ENCODE measurements around the gene B4GALT4. TPM values are rescaled to one million over a fixed set of nuclear protein-coding genes. Genes with fewer than 3 reads are reported as not detected.

The B4GALT4 gene
- total RNA-seq, 1 experiment from 2014 or later, result 21.8 TPM

DNA sequence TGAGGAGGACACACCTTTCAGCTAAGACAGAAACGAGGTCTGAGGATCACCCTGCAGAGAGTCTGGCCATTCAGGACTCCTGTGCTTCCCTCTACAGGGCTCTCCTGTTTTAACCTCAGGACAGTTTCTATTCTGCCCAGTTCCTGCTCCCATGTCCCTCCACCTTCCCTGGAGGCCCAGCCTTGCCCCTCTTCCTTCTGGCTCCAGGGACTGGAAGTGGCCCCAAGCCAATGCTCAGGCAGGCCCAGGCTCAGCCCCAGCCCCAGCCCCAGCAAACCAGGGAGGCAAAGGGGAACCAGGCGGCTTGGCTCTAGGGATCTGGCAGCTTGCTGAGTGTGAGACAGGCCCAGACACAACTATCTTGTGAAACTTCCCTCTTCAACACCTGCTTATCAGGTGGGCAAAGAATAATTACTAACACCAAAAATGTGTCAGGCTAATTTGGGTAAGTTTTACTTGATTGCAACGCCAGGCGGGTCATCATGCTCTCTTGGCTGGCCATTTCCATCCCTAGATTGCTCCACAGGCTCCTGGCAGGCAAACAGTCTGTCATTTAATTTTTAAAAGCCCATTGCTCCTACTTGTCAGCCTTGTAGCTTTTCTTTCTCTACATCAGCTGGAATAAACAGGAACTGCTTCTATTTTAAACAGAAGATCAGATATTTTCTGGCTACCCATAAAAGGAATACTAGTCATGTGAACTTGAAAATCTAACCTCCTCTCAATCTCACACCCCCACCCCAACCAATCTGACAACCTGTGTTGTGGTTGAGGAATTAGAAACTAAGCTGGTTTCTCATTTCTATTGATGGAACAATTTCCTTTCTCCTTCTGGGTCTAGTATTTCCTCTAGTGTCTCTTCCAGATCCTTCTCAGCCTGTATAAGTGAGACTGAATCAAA, 33.8 kb downstream of the B4GALT4 start:
- no peaks in the 10 kb centered on the region for H3K36me3 ChIP-seq (ENCODE audit: low read depth)
- DNase-seq, result no peak
- no peaks in the 10 kb centered on the region for H3K27me3 ChIP-seq (ENCODE audit: insufficient read depth, low read depth)
- H3F3A ChIP-seq (ENCODE audit: insufficient read depth, low read depth), result no peaks in the 10 kb centered on the region
- H3K9me3 ChIP-seq (ENCODE audit: insufficient read depth, low read depth), result no peaks in the 10 kb centered on the region
- TF ChIP-seq, protein P1, sequence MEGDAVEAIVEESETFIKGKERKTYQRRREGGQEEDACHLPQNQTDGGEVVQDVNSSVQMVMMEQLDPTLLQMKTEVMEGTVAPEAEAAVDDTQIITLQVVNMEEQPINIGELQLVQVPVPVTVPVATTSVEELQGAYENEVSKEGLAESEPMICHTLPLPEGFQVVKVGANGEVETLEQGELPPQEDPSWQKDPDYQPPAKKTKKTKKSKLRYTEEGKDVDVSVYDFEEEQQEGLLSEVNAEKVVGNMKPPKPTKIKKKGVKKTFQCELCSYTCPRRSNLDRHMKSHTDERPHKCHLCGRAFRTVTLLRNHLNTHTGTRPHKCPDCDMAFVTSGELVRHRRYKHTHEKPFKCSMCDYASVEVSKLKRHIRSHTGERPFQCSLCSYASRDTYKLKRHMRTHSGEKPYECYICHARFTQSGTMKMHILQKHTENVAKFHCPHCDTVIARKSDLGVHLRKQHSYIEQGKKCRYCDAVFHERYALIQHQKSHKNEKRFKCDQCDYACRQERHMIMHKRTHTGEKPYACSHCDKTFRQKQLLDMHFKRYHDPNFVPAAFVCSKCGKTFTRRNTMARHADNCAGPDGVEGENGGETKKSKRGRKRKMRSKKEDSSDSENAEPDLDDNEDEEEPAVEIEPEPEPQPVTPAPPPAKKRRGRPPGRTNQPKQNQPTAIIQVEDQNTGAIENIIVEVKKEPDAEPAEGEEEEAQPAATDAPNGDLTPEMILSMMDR (conservative IDR thresholded peaks at IDR 0.05), result no peak
- no peak for TF ChIP-seq EZH2 (IDR thresholded peaks at IDR 0.05; ENCODE audit: low read depth)
- no peak overlapping the region for H3K4me2 ChIP-seq
- H2AFZ ChIP-seq, result no peak overlapping the region
- intact Hi-C loops (cut with micrococcal nuclease; ENCODE audit: unreplicated experiment), result no loop called here
- no peak overlapping the region for H3K4me3 ChIP-seq
- no peak overlapping the region for H3K27ac ChIP-seq
- no TSS peak for BruUV-seq (replicated peaks)
- no peaks in the 10 kb centered on the region for H3K79me2 ChIP-seq (ENCODE audit: low read depth)
- no peaks in the 10 kb centered on the region for H4K20me1 ChIP-seq (ENCODE audit: insufficient read depth)
- CTCF ChIA-PET, result interaction anchor here (1.0 kb wide), 1 partner anchor 26 kb away, joined by 3 read pairs; no protein-coding TSS in a partner anchor
- POLR2A ChIA-PET (ENCODE audit: unreplicated experiment), result interaction anchor here (0.5 kb wide), 1 partner anchor 45 kb away, joined by 3 read pairs; no protein-coding TSS in a partner anchor
- no peaks in the 10 kb centered on the region for H3K4me1 ChIP-seq (replicated peaks; ENCODE audit: insufficient read depth)
- no peaks in the 10 kb centered on the region for H3K9me2 ChIP-seq (ENCODE audit: insufficient read depth)

DNA sequence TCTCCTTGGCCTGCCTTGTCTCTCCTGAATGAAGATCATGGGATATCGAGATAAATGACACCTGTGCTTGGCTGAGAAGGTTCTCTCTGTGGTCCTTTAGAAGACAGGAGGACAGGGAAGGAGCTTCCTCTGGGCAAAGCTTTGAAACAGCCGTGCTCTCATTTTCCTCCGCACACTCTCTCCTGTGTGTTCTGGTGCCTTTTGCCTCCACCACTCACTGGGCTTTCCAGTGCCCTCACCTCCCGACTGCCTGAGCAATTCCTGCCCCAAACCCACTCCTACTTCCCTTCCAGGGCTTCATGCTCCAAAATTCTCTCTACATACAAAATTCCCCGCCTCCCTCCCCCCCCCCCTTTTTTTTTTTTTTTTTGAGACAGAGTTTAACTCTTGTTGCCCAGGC, 35.0 kb downstream of the B4GALT4 start:
- DNase-seq, result no peak
- intact Hi-C loops (cut with micrococcal nuclease; ENCODE audit: unreplicated experiment), result no loop called here
- Histone ChIP-seq H3K4me3 (no peak overlapping the region), H3K9me3 (ENCODE audit: insufficient read depth, low read depth) (no peaks in the 10 kb centered on the region), H3K4me1 (replicated peaks; ENCODE audit: insufficient read depth) (no peaks in the 10 kb centered on the region), H3K27ac (no peak overlapping the region), H3K36me3 (ENCODE audit: low read depth) (no peaks in the 10 kb centered on the region), H2AFZ (no peak overlapping the region), H3K4me2 (no peak overlapping the region), H3K9me2 (ENCODE audit: insufficient read depth) (no peaks in the 10 kb centered on the region), H3F3A (ENCODE audit: insufficient read depth, low read depth) (no peaks in the 10 kb centered on the region), H3K27me3 (ENCODE audit: insufficient read depth, low read depth) (no peaks in the 10 kb centered on the region), H3K79me2 (ENCODE audit: low read depth) (no peaks in the 10 kb centered on the region), H4K20me1 (ENCODE audit: insufficient read depth) (no peaks in the 10 kb centered on the region)
- no TSS peak for BruUV-seq (replicated peaks)
- POLR2A ChIA-PET (ENCODE audit: unreplicated experiment), result no interaction called here
- CTCF ChIA-PET, result no interaction called here
- TF ChIP-seq EZH2 (IDR thresholded peaks at IDR 0.05; ENCODE audit: low read depth), result no peak
- TF ChIP-seq, protein P1 (conservative IDR thresholded peaks at IDR 0.05), result no peak

DNA sequence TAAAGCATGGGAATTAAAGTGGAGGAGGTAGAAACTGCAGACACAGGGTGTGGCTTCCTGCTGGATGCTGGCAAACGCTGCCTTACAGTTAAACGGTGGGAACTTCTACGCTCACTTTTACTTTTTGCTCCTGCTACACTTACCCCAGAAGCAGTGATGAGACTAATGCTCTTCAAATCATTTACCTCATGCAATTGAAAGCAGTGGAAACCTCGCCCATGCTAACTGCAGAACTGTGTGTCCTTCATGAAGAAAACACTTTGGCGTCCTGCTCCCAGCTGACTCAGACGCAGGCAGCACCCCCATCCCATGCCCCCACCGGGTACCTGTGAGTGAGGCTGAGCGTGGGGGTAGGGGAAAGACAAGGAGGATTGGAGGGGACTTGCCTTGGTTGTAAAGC, 35.5 kb downstream of the B4GALT4 start:
- Histone ChIP-seq H3K79me2 (ENCODE audit: low read depth) (no peaks in the 10 kb centered on the region), H3K9me3 (ENCODE audit: insufficient read depth, low read depth) (no peaks in the 10 kb centered on the region), H3K9me2 (ENCODE audit: insufficient read depth) (no peaks in the 10 kb centered on the region), H3K36me3 (ENCODE audit: low read depth) (no peaks in the 10 kb centered on the region), H3K4me3 (no peak overlapping the region), H2AFZ (no peak overlapping the region), H3K4me2 (no peak overlapping the region), H3F3A (ENCODE audit: insufficient read depth, low read depth) (no peaks in the 10 kb centered on the region), H3K27me3 (ENCODE audit: insufficient read depth, low read depth) (no peaks in the 10 kb centered on the region), H4K20me1 (ENCODE audit: insufficient read depth) (no peaks in the 10 kb centered on the region), H3K27ac (no peak overlapping the region), H3K4me1 (replicated peaks; ENCODE audit: insufficient read depth) (no peaks in the 10 kb centered on the region)
- TF ChIP-seq EZH2 (IDR thresholded peaks at IDR 0.05; ENCODE audit: low read depth), result no peak
- TF ChIP-seq, protein P1 (conservative IDR thresholded peaks at IDR 0.05), result no peak
- CTCF ChIA-PET, result no interaction called here
- no peak for DNase-seq
- POLR2A ChIA-PET (ENCODE audit: unreplicated experiment), result interaction anchor here (0.8 kb wide), 1 partner anchor 43 kb away, joined by 8 read pairs; no protein-coding TSS in a partner anchor
- intact Hi-C loops (cut with micrococcal nuclease; ENCODE audit: unreplicated experiment), result no loop called here
- no TSS peak for BruUV-seq (replicated peaks)
